Activated CD4-positive, alpha-beta memory T cell treated with anti-CD3 and anti-CD28 coated beads for 36 hours (primary cell): ENCODE data around the gene MAN1B1. TPM values are rescaled to one million over a fixed set of nuclear protein-coding genes. Genes with fewer than 3 reads are reported as not detected.

Source experiments
- CTCF ChIA-PET: fragments of 350-600 bp; sonication (Branson Sonifier 250); formaldehyde crosslinking; loops from one replicate; lab custom pipeline; 2021; ENCODE audit warnings: antibody characterized with exemption, inconsistent platforms; lab: Charles Lee
- POLR2A ChIA-PET: fragments of 350-600 bp; sonication (Branson Sonifier 250); formaldehyde crosslinking; loops from one replicate; lab custom pipeline; 2021; ENCODE audit warnings: antibody characterized with exemption; lab: Charles Lee
- DNase-seq: peaks from one replicate; pipeline ENCODE4 v3.0.0-alpha.2; 2020
- H3K27ac Mint-ChIP-seq: one replicate; pipeline ENCODE4 v1.8.0; 2021; ENCODE audit warnings: mixed read lengths
- H3K27me3 Mint-ChIP-seq: one replicate; pipeline ENCODE4 v1.8.0; 2021; ENCODE audit warnings: mixed read lengths
- H3K36me3 Mint-ChIP-seq: one replicate; pipeline ENCODE4 v1.8.0; 2021; ENCODE audit warnings: mixed read lengths
- H3K4me1 Mint-ChIP-seq: one replicate; pipeline ENCODE4 v1.8.0; 2021; ENCODE audit warnings: low read depth, mixed read lengths
- H3K4me3 Mint-ChIP-seq: one replicate; pipeline ENCODE4 v1.8.0; 2021; ENCODE audit warnings: mild to moderate bottlenecking, mixed read lengths
- H3K9me3 Mint-ChIP-seq: one replicate; pipeline ENCODE4 v1.8.0; 2021; ENCODE audit warnings: mixed read lengths
- intact Hi-C: fragments of 100-400 bp; cut with micrococcal nuclease; formaldehyde crosslinking; loops from one replicate; pipeline ENCODE4 v1.15.1; 2023
- total RNA-seq, 2 experiments: library from RNA; stranded (reverse); gene quantifications; one replicate each; pipeline ENCODE4 v1.2.3, GENCODE V29; 2021

MAN1B1 gene
- total RNA-seq, 2 experiments from 2014 or later = 32.9 to 33.1 TPM

- CTCF ChIA-PET = interaction anchor here (1.0 to 1.7 kb wide), 3 partner anchors 20 to 111 kb away, joined by 3 to 7 read pairs (median 4); partner anchors contain the start of gene NPDC1
- peaks cover 9% of the 10 kb centered on the region for H3K4me1 Mint-ChIP-seq
- no peak overlapping the region for H3K27ac Mint-ChIP-seq
- DNase-seq = no peak
- no peak overlapping the region for H3K4me3 Mint-ChIP-seq
- no peaks in the 10 kb centered on the region for H3K9me3 Mint-ChIP-seq
- peaks cover 30% of the 10 kb centered on the region for H3K27me3 Mint-ChIP-seq
- intact Hi-C loops = no loop called here
- no peaks in the 10 kb centered on the region for H3K36me3 Mint-ChIP-seq
- POLR2A ChIA-PET = no interaction called here
These were observed 71.0 kb downstream of the MAN1B1 start for GRCh38 chr9:137157618-137158415.

GRCh38 chr9:137158625-137159024 lies 71.8 kb downstream of the MAN1B1 start:
- peaks cover 9% of the 10 kb centered on the region for H3K4me1 Mint-ChIP-seq
- intact Hi-C loops = no loop called here
- H3K27me3 Mint-ChIP-seq = peaks cover 33% of the 10 kb centered on the region
- no peaks in the 10 kb centered on the region for H3K9me3 Mint-ChIP-seq
- CTCF ChIA-PET = no interaction called here
- no peaks in the 10 kb centered on the region for H3K36me3 Mint-ChIP-seq
- no peak for DNase-seq
- POLR2A ChIA-PET = no interaction called here
- no peak overlapping the region for H3K27ac Mint-ChIP-seq
- H3K4me3 Mint-ChIP-seq = no peak overlapping the region

Other genes starting within 250 kb of the MAN1B1 start
- gene AJM1, start 244.5 kb upstream of the MAN1B1 start, total RNA-seq = 1 to 10 TPM; 3.8 to 4.2 TPM
- 10 to 100 TPM; 92.2 to 95.5 TPM for gene PHPT1, start 237.6 kb upstream of the MAN1B1 start, total RNA-seq
- gene MAMDC4, start 234.6 kb upstream of the MAN1B1 start, total RNA-seq = 10 to 100 TPM; 13.0 to 14.3 TPM
- 100 to 1,000 TPM; 302 to 311 TPM for gene EDF1, start 220.7 kb upstream of the MAN1B1 start, total RNA-seq
- 10 to 100 TPM; 40.0 to 41.4 TPM for gene TRAF2, start 200.5 kb upstream of the MAN1B1 start, total RNA-seq
- 10 to 100 TPM; 66.8 to 69.4 TPM for gene FBXW5, start 142.2 kb upstream of the MAN1B1 start, total RNA-seq
- under 1 TPM; 0.90 to 0.94 TPM for gene C8G, start 141.7 kb upstream of the MAN1B1 start, total RNA-seq
- gene LCN12, start 134.7 kb upstream of the MAN1B1 start, total RNA-seq = 1 to 10 TPM; 1.6 to 2.1 TPM
- not detected for gene PTGDS, start 109.5 kb upstream of the MAN1B1 start, total RNA-seq
- gene LCNL1, start 104.0 kb upstream of the MAN1B1 start, total RNA-seq = not detected
- gene PAXX, start 94.6 kb upstream of the MAN1B1 start, total RNA-seq = 10 to 100 TPM; 71.0 to 71.2 TPM
- gene CLIC3, start 90.4 kb upstream of the MAN1B1 start, total RNA-seq = under 1 TPM; 0.43 to 0.61 TPM
- gene ABCA2, start 58.7 kb upstream of the MAN1B1 start, total RNA-seq = 10 to 100 TPM; 22.1 to 22.9 TPM
- gene FUT7, start 54.9 kb upstream of the MAN1B1 start, total RNA-seq = 1 to 10 TPM in 1 of 2 experiments, under 1 TPM in 1; 0.85 to 1.3 TPM
- 10 to 100 TPM; 36.0 to 42.6 TPM for gene NPDC1, start 40.8 kb upstream of the MAN1B1 start, total RNA-seq
- gene ENTPD2, start 32.9 kb upstream of the MAN1B1 start, total RNA-seq = not detected
- gene SAPCD2, start 16.4 kb upstream of the MAN1B1 start, total RNA-seq = 1 to 10 TPM; 6.4 to 6.6 TPM
- 1 to 10 TPM; 6.7 to 7.7 TPM for gene UAP1L1, start 9.5 kb upstream of the MAN1B1 start, total RNA-seq
- 100 to 1,000 TPM; 195 to 208 TPM for gene DPP7, start 27.7 kb downstream of the MAN1B1 start, total RNA-seq
- gene GRIN1, start 52.2 kb downstream of the MAN1B1 start, total RNA-seq = not detected
- gene LRRC26, start 83.1 kb downstream of the MAN1B1 start, total RNA-seq = not detected
- not detected for gene TMEM210, start 85.1 kb downstream of the MAN1B1 start, total RNA-seq
- gene ANAPC2, start 101.6 kb downstream of the MAN1B1 start, total RNA-seq = 10 to 100 TPM; 36.3 to 36.9 TPM
- gene SSNA1, start 101.7 kb downstream of the MAN1B1 start, total RNA-seq = 10 to 100 TPM; 58.9 to 62.1 TPM
- gene TPRN, start 113.8 kb downstream of the MAN1B1 start, total RNA-seq = 1 to 10 TPM; 6.1 to 6.7 TPM
- 10 to 100 TPM; 30.0 to 31.1 TPM for gene TMEM203, start 118.7 kb downstream of the MAN1B1 start, total RNA-seq
- gene NDOR1, start 118.7 kb downstream of the MAN1B1 start, total RNA-seq = 10 to 100 TPM; 29.4 to 31.3 TPM
- gene RNF208, start 135.3 kb downstream of the MAN1B1 start, total RNA-seq = 1 to 10 TPM; 3.4 to 4.4 TPM
- under 1 TPM; 0.21 to 0.70 TPM for gene CYSRT1, start 138.2 kb downstream of the MAN1B1 start, total RNA-seq
- gene RNF224, start 140.5 kb downstream of the MAN1B1 start, total RNA-seq = not detected
- not detected for gene SLC34A3, start 143.9 kb downstream of the MAN1B1 start, total RNA-seq
- gene TUBB4B, start 154.3 kb downstream of the MAN1B1 start, total RNA-seq = 100 to 1,000 TPM; 320 to 325 TPM
- gene STPG3, start 164.3 kb downstream of the MAN1B1 start, total RNA-seq = not detected
- gene NELFB, start 168.3 kb downstream of the MAN1B1 start, total RNA-seq = 10 to 100 TPM; 57.2 to 57.9 TPM
- gene TOR4A, start 190.7 kb downstream of the MAN1B1 start, total RNA-seq = 1 to 10 TPM; 6.6 to 6.8 TPM
- gene NRARP, start 215.3 kb downstream of the MAN1B1 start, total RNA-seq = 1 to 10 TPM in 1 of 2 experiments, under 1 TPM in 1; 0.82 to 1.1 TPM